IMR-90 (cell line): ENCODE measurements around the gene STK10. TPM values are rescaled to one million over a fixed set of nuclear protein-coding genes. Genes with fewer than 3 reads are reported as not detected.

Experiments used
- ATAC-seq: fragments of 200-7000 bp; cut with Tn5 transposase; 2 replicates; pipeline ENCODE4 v1.9.1; 2020; ENCODE audit warnings: low read depth, mild to moderate bottlenecking, moderate library complexity
- BruUV-seq: library from RNA; stranded (reverse); fragments of 400-500 nt; replicated peaks from 2 replicates; lab custom pipeline; 2021; lab: Mats Ljungman, UMichigan
- CTCF ChIA-PET: fragments of 300-600 bp; formaldehyde crosslinking; extraction: SDS; loops from one replicate; lab custom pipeline; 2021; ENCODE audit warnings: antibody characterized with exemption; lab: Yijun Ruan, JAX
- POLR2A ChIA-PET: fragments of 300-600 bp; sonication (Branson Sonifier 250); formaldehyde crosslinking; loops from one replicate; lab custom pipeline; 2022; ENCODE audit warnings: antibody characterized with exemption; ENCODE audit not compliant: unreplicated experiment; lab: Charles Lee
- DNase-seq: peaks from one replicate; pipeline ENCODE4 v3.0.0; 2013
- H2AFZ ChIP-seq: replicated peaks from 2 replicates; pipeline ENCODE3; 2013; ENCODE audit warnings: low read length, mild to moderate bottlenecking; ENCODE audit not compliant: poor library complexity
- H2AK5ac ChIP-seq: 2 replicates; pipeline ENCODE4 v1.6.1; 2013; ENCODE audit warnings: low read depth, low read length, inconsistent platforms
- H2AK9ac ChIP-seq: replicated peaks from 2 replicates; pipeline ENCODE3; 2013; ENCODE audit warnings: mild to moderate bottlenecking, low read depth, low read length, moderate library complexity; ENCODE audit not compliant: poor library complexity
- H2BK120ac ChIP-seq: 2 replicates; pipeline ENCODE4 v1.6.1; 2013; ENCODE audit warnings: low read depth, low read length, inconsistent platforms
- H2BK15ac ChIP-seq: 3 replicates; pipeline ENCODE4 v1.6.1; 2013; ENCODE audit warnings: low read depth, low read length, inconsistent platforms
- H2BK20ac ChIP-seq: 2 replicates; pipeline ENCODE4 v1.6.1; 2013; ENCODE audit warnings: low read depth, mild to moderate bottlenecking, inconsistent platforms, low read length, moderate library complexity
- H2BK5ac ChIP-seq: 2 replicates; pipeline ENCODE4 v1.6.1; 2013; ENCODE audit warnings: mild to moderate bottlenecking, low read depth, low read length, inconsistent platforms; ENCODE audit not compliant: poor library complexity, severe bottlenecking
- H3K14ac ChIP-seq: replicated peaks from 2 replicates; pipeline ENCODE4 v1.6.1; 2013; ENCODE audit warnings: low read depth, low read length, inconsistent platforms
- H3K18ac ChIP-seq: 2 replicates; pipeline ENCODE4 v1.6.1; 2013; ENCODE audit warnings: low read depth, low read length, control low read depth
- H3K23ac ChIP-seq: 2 replicates; pipeline ENCODE4 v1.6.1; 2013; ENCODE audit warnings: low read depth, low read length, inconsistent platforms
- H3K27ac ChIP-seq: 2 replicates; pipeline ENCODE4 v1.5.1; 2013; ENCODE audit warnings: mild to moderate bottlenecking, control low read depth, low read length; ENCODE audit not compliant: insufficient read depth
- H3K27me3 ChIP-seq: 2 replicates; pipeline ENCODE4 v1.6.1; 2013; ENCODE audit warnings: low read length; ENCODE audit not compliant: control insufficient read depth, insufficient read depth
- H3K36me3 ChIP-seq: 2 replicates; pipeline ENCODE4 v1.6.1; 2013; ENCODE audit warnings: low read length, mixed read lengths; ENCODE audit not compliant: control insufficient read depth, insufficient read depth
- H3K4ac ChIP-seq: 2 replicates; pipeline ENCODE4 v1.6.1; 2013; ENCODE audit warnings: low read depth, low read length, inconsistent platforms
- H3K4me1 ChIP-seq: 2 replicates; pipeline ENCODE4 v1.6.1; 2013; ENCODE audit warnings: low read length, mixed read lengths; ENCODE audit not compliant: control insufficient read depth, insufficient read depth
- H3K4me2 ChIP-seq: 2 replicates; pipeline ENCODE4 v1.6.1; 2013; ENCODE audit warnings: low read depth, mild to moderate bottlenecking, control low read depth, low read length, moderate library complexity
- H3K4me3 ChIP-seq: 2 replicates; pipeline ENCODE4 v1.5.1; 2013; ENCODE audit warnings: low read depth, mild to moderate bottlenecking, control low read depth, low read length, moderate library complexity; ENCODE audit not compliant: insufficient read depth
- H3K56ac ChIP-seq: 2 replicates; pipeline ENCODE4 v1.6.1; 2013; ENCODE audit warnings: low read length, inconsistent platforms; ENCODE audit not compliant: insufficient read depth; ENCODE audit errors: extremely low read depth
- H3K79me1 ChIP-seq, 2 experiments: 2 replicates each; pipeline ENCODE4 v1.6.1; 2013; ENCODE audit warnings: low read length in 2 of 2, inconsistent platforms in 1 of 2, low read depth in 1 of 2
- H3K9ac ChIP-seq: 2 replicates; pipeline ENCODE4 v1.6.1; 2013; ENCODE audit warnings: low read depth, low read length, control low read depth
- H3K9me1 ChIP-seq: 2 replicates; pipeline ENCODE4 v1.6.1; 2013; ENCODE audit warnings: low read length, inconsistent platforms; ENCODE audit not compliant: insufficient read depth
- H3K9me3 ChIP-seq: 2 replicates; pipeline ENCODE4 v1.6.1; 2013; ENCODE audit warnings: low read length; ENCODE audit not compliant: control insufficient read depth, insufficient read depth
- H4K20me1 ChIP-seq: 2 replicates; pipeline ENCODE4 v1.6.1; 2013; ENCODE audit warnings: low read length, inconsistent platforms; ENCODE audit not compliant: insufficient read depth
- H4K5ac ChIP-seq: 2 replicates; pipeline ENCODE4 v1.6.1; 2013; ENCODE audit warnings: mild to moderate bottlenecking, low read depth, low read length, control low read depth
- H4K8ac ChIP-seq, 2 experiments: 2 replicates each; pipeline ENCODE4 v1.6.1; 2013; ENCODE audit warnings: low read depth in 2 of 2, low read length in 2 of 2, control low read depth in 1 of 2, inconsistent platforms in 1 of 2
- H4K91ac ChIP-seq: 2 replicates; pipeline ENCODE4 v1.6.1; 2013; ENCODE audit warnings: low read depth, low read length, inconsistent platforms; ENCODE audit not compliant: insufficient read depth
- BHLHE40 ChIP-seq: fragments of 150-350 bp; IDR thresholded peaks from 2 replicates; pipeline ENCODE4 v1.6.1; 2016; ENCODE audit warnings: mild to moderate bottlenecking, low read depth, low read length
- CEBPB ChIP-seq: IDR thresholded peaks from 2 replicates; pipeline ENCODE4 v1.6.1; 2012; ENCODE audit warnings: low read depth, low read length, improper control_type of control experiment
- CHD1 ChIP-seq: IDR thresholded peaks from 2 replicates; pipeline ENCODE4 v1.6.1; 2012; ENCODE audit warnings: low read depth, low read length, improper control_type of control experiment
- FOS ChIP-seq: fragments of 150-350 bp; IDR thresholded peaks from 2 replicates; pipeline ENCODE4 v1.6.1; 2016; ENCODE audit warnings: low read depth, low read length
- MAFK ChIP-seq: IDR thresholded peaks from 2 replicates; pipeline ENCODE4 v1.6.1; 2012; ENCODE audit warnings: low read depth, low read length, improper control_type of control experiment
- MAZ ChIP-seq: IDR thresholded peaks from 2 replicates; pipeline ENCODE4 v1.6.1; 2012; ENCODE audit warnings: low read depth, mild to moderate bottlenecking, low read length, improper control_type of control experiment, moderate library complexity, borderline replicate concordance
- MXI1 ChIP-seq: IDR thresholded peaks from 2 replicates; pipeline ENCODE4 v1.6.1; 2012; ENCODE audit warnings: low read depth, mild to moderate bottlenecking, low read length, moderate library complexity, borderline replicate concordance
- NFE2L2 ChIP-seq: fragments of 150-350 bp; IDR thresholded peaks from 2 replicates; pipeline ENCODE4 v1.6.1; 2016; ENCODE audit warnings: low read depth, mild to moderate bottlenecking, low read length
- POLR2A ChIP-seq: IDR thresholded peaks from 2 replicates; pipeline ENCODE4 v1.6.1; 2012; ENCODE audit warnings: mild to moderate bottlenecking, low read depth, low read length
- RAD21 ChIP-seq: IDR thresholded peaks from 2 replicates; pipeline ENCODE4 v1.6.1; 2012; ENCODE audit warnings: low read length, improper control_type of control experiment
- RCOR1 ChIP-seq: IDR thresholded peaks from 2 replicates; pipeline ENCODE4 v1.6.1; 2012; ENCODE audit warnings: mild to moderate bottlenecking, low read length, improper control_type of control experiment; ENCODE audit not compliant: insufficient replicate concordance
- RFX5 ChIP-seq: IDR thresholded peaks from 2 replicates; pipeline ENCODE4 v1.8.0; 2012; ENCODE audit warnings: low read depth, mild to moderate bottlenecking, low read length, moderate library complexity
- SMC3 ChIP-seq: fragments of 150-350 bp; IDR thresholded peaks from 2 replicates; pipeline ENCODE4 v1.6.1; 2016; ENCODE audit warnings: low read depth, mild to moderate bottlenecking, antibody characterized with exemption, low read length, moderate library complexity
- WGBS, 2 experiments: methylation state at CpG; one replicate each; pipeline versions ENCODE4 v1.1.5 to v1.1.7; 2013; ENCODE audit warnings: missing lambda C conversion rate in 2 of 2; ENCODE audit not compliant: insufficient read length in 1 of 2; ENCODE audit errors: extremely low coverage in 2 of 2; 5-methylcytosine and 5-hydroxymethylcytosine counted together
- dilution Hi-C: fragments of 300-500 bp; cut with HindIII; formaldehyde crosslinking; loops from one replicate; pipeline ENCODE4 v1.14.3; 2018; ENCODE audit warnings: low sequenced_read_pairs; ENCODE audit not compliant: unreplicated experiment
- in situ Hi-C: fragments of 300-500 bp; cut with MboI; formaldehyde crosslinking; loops from 3 replicates; pipeline ENCODE4 v1.14.3; 2019; ENCODE audit warnings: low sequenced_read_pairs, inconsistent platforms, mixed read lengths
- intact Hi-C: fragments of 100-400 bp; cut with micrococcal nuclease; formaldehyde crosslinking; loops from 2 replicates; pipeline ENCODE4 v1.10.0; 2022
- polyA plus RNA-seq, 3 experiments: library from polyadenylated mRNA; depleted of rRNA; stranded (reverse); fragments of >200 nt; gene quantifications; 2 replicates each; pipeline ENCODE4 v1.2.3, GENCODE V29; 2012; ENCODE audit warnings: low replicate concordance in 1 of 3
- total RNA-seq: library from RNA; depleted of rRNA; stranded (reverse); fragments of >200 nt; gene quantifications from 2 replicates; pipeline ENCODE4 v1.2.3, GENCODE V29; 2012
- TF ChIP-seq, protein P1 (sequence below): fragments of 150-350 bp; IDR thresholded peaks from 2 replicates; pipeline ENCODE4 v1.6.1; 2016; ENCODE audit warnings: low read depth, mild to moderate bottlenecking, low read length, moderate library complexity, borderline replicate concordance
- TF ChIP-seq, protein P2 (sequence below): fragments of 150-350 bp; IDR thresholded peaks from 2 replicates; pipeline ENCODE4 v1.6.1; 2017; ENCODE audit warnings: mild to moderate bottlenecking, antibody characterized with exemption, low read length, low read depth
- TF ChIP-seq, protein P3 (sequence below): conservative IDR thresholded peaks from 2 replicates; pipeline ENCODE4 v1.5.1; 2012; ENCODE audit warnings: mild to moderate bottlenecking, low read depth, low read length, improper control_type of control experiment

STK10 gene
- total and polyA plus RNA-seq, 2 of the 4 experiments (the other 2 are of a cell fraction) = 15.4 to 18.5 TPM

DNA sequence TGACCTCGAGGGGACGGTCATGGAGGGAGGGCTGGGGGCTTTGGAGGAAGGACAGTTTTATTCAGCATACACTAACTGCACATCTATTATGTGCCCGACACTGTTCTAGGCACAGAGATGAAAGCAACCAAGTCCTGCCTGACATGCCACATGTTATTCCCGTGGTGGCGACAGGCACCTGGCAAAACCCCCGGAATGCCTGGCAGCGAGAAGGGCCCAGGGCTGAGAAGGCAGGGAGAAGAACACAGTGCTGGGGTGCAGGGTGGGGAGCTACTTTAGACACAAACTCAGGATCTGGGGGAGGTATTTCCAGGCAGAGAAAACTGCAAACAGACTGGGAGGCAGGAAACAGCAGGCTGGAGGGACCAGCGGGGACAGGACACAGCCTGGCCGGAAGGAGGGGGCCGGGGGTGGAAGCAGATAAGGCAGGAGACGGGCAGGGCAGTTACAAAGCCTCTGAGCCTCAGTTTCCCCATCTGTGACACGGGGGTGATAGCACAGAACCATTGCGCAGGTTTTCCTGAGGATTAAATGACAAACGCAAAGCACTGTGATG is 77.7 kb downstream of the STK10 start:
- dilution Hi-C loops = no loop called here
- peak overlapping the region; percentile 23; the same call in 1 of the 2 replicates for H4K91ac ChIP-seq
- peak overlapping the region; percentile 89 for H2AK9ac ChIP-seq
- H2BK120ac ChIP-seq = peak overlapping the region; percentile 56
- H3K36me3 ChIP-seq = peaks cover 7% of the 10 kb centered on the region
- peak overlapping the region; percentile 37; the same call in 1 of the 2 replicates for H4K5ac ChIP-seq
- ATAC-seq = no peak
- 87% methylated on average over 11 of the region's 14 CpGs; no CpG with 5 or more reads in 1 of the 2 experiments for WGBS, 2 experiments
- intact Hi-C loops = no loop called here
- no peaks in the 10 kb centered on the region for H3K9me3 ChIP-seq
- H3K4me1 ChIP-seq = peaks cover 21% of the 10 kb centered on the region
- no peak overlapping the region for H2BK5ac ChIP-seq
- H3K14ac ChIP-seq = 0 out of 2 replicates have a peak overlapping the region, but pooled peaks have one; percentile 42
- no peak overlapping the region for H3K9ac ChIP-seq
- in situ Hi-C loops = no loop called here
- H3K4me3 ChIP-seq = no peak overlapping the region
- peaks cover 3 to 47% of the 10 kb centered on the region in 2 experiments; a peak in 3 of 4 replicates for H3K79me1 ChIP-seq
- peak overlapping the region; percentile 52 for H2BK20ac ChIP-seq
- H4K8ac ChIP-seq = peak overlapping the region in 1 of 2 experiments; percentile 85; a peak in 1 of 4 replicates
- H2AFZ ChIP-seq = no peak overlapping the region
- peak overlapping the region; percentile 78 for H3K4ac ChIP-seq
- no peak overlapping the region for H3K18ac ChIP-seq
- peak overlapping the region; percentile 11; the same call in 1 of the 2 replicates for H3K23ac ChIP-seq
- ChIA-PET POLR2A (no interaction called here), CTCF (no interaction called here)
- BruUV-seq = no TSS peak
- no peak overlapping the region for H3K4me2 ChIP-seq
- no peak overlapping the region for H3K56ac ChIP-seq
- DNase-seq = no peak
- no peaks in the 10 kb centered on the region for H3K27me3 ChIP-seq
- H4K20me1 ChIP-seq = no peaks in the 10 kb centered on the region
- H2BK15ac ChIP-seq = no peak overlapping the region
- peak overlapping the region; percentile 60; the same call in 1 of the 2 replicates for H2AK5ac ChIP-seq
- H3K9me1 ChIP-seq = no peaks in the 10 kb centered on the region
- no peak overlapping the region for H3K27ac ChIP-seq
- TF ChIP-seq, protein P1, sequence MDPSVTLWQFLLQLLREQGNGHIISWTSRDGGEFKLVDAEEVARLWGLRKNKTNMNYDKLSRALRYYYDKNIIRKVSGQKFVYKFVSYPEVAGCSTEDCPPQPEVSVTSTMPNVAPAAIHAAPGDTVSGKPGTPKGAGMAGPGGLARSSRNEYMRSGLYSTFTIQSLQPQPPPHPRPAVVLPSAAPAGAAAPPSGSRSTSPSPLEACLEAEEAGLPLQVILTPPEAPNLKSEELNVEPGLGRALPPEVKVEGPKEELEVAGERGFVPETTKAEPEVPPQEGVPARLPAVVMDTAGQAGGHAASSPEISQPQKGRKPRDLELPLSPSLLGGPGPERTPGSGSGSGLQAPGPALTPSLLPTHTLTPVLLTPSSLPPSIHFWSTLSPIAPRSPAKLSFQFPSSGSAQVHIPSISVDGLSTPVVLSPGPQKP = no peak
- TF ChIP-seq NFE2L2 (no peak), MXI1 (no peak), POLR2A (no peak), BHLHE40 (no peak), FOS (no peak), RCOR1 (no peak), RFX5 (no peak), MAFK (no peak), RAD21 (no peak), CEBPB (no peak), CHD1 (no peak), MAZ (no peak), SMC3 (no peak)
- TF ChIP-seq, protein P2, sequence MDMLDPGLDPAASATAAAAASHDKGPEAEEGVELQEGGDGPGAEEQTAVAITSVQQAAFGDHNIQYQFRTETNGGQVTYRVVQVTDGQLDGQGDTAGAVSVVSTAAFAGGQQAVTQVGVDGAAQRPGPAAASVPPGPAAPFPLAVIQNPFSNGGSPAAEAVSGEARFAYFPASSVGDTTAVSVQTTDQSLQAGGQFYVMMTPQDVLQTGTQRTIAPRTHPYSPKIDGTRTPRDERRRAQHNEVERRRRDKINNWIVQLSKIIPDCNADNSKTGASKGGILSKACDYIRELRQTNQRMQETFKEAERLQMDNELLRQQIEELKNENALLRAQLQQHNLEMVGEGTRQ = no peak
- TF ChIP-seq, protein P3, sequence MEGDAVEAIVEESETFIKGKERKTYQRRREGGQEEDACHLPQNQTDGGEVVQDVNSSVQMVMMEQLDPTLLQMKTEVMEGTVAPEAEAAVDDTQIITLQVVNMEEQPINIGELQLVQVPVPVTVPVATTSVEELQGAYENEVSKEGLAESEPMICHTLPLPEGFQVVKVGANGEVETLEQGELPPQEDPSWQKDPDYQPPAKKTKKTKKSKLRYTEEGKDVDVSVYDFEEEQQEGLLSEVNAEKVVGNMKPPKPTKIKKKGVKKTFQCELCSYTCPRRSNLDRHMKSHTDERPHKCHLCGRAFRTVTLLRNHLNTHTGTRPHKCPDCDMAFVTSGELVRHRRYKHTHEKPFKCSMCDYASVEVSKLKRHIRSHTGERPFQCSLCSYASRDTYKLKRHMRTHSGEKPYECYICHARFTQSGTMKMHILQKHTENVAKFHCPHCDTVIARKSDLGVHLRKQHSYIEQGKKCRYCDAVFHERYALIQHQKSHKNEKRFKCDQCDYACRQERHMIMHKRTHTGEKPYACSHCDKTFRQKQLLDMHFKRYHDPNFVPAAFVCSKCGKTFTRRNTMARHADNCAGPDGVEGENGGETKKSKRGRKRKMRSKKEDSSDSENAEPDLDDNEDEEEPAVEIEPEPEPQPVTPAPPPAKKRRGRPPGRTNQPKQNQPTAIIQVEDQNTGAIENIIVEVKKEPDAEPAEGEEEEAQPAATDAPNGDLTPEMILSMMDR = no peak
